ENCODE results near the gene SIX5.
"Not testable (repeated sequence)": the region's sequence is repeated elsewhere in the genome, so short reads cannot be mapped to it uniquely, and the experiment has no call there.

The SIX5 gene

DNA sequence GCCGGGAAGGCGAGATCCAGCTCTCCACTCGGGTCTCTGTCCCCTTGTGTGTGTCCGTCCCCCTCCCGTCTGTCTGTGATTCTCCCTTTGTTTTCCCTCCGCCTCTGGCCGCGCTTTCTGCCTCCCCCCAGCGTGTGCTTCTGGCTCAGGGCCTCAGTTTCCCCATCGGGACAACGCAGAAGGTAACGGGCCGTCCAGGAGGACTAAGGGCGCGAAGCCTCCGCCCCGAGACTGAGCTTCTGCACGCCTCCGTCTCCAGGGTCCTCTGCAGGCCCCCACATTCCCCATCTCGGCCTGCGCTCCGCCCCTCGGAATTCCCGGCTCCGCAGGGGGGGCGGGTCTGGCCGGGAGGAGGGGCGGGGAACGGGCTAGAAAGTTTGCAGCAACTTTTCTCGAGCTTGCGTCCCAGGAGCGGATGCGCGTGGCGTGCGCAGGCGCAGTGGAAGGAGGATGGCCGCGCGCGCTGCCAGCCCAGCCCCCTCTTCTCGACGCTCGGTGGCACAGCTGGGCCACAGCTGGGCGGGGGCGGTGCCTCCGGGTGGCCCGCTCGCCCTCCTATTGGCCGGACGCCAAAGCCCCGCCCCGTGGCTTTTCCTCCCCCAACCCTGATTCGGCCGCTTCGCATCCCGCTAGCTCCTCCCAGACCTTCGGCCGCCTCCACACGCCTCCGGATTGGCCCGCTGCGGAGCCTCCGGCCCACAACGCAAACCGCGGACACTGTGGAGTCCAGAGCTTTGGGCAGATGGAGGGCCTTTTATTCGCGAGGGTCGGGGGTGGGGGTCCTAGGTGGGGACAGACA is at the start of gene SIX5:
SIX5 (minus strand) TSS at position 269 of the 799 bp plus-strand sequence. CDS start 408 bp downstream, outside the sequence.
- peak; percentile 96 for DNase-seq

DNA sequence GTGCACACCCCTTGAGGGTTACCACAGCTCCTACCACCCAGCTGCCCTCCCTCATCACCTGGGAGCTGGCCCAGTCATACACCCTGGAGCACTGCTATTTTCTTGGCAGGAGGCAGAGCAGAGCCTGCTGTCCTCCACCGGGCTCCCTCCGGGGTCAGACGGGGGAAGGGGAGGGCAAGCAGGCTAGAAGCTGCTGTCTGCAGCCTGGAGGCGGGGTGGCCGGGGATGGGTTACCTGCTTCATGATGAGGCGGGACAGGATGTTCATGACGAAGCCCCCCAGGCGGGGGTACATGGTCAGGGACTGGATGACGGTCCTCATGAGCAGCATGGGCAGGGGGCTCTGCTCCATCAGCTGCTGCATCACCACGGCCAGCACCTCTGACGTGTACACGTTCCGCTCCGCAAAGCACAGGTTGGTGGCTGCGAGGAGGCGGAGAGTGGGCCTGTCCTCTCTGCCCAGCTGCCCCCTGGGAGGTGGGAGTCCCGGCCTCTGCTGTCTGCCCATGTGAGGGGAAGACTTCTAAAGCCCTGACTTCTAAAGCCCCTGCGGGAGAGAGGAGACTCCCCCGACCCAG is 48.8 kb upstream of the SIX5 start:
- no peak for DNase-seq

DNA sequence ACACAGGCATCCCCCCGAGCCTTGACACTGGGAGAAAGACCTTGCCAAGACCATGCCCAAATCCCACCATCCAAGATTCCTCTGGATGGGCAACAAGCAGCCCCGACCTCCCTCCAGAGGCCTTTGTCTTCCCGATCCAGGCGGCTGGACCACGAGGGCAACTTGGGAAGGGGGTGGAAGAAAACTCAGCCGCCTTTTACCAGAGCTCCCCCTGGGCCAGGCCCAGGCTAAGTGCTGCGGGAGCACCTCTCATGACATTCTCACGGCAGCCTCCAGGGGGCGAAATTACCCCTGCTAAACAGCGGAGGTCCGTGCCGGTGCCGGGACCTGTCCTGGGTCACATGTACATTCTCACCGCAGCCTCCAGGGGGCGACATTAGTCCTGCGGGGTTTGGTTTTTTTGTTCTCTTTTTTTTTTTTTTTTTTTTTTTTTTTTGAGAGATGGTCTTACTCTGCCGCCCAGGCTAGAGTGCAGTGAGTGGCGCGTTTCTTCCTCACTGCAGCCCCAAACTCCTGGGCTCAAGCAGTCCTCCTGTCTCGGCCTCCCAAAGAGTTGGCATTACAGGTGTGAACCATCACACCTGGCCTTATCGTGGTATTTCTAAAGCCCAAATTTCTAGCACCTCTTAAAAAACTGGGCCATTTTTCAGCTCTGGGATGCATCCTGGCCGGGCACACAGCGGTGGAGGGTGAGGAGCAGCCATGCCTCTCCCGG is 48.1 kb upstream of the SIX5 start:
- DNase-seq = peak; percentile 87

DNA sequence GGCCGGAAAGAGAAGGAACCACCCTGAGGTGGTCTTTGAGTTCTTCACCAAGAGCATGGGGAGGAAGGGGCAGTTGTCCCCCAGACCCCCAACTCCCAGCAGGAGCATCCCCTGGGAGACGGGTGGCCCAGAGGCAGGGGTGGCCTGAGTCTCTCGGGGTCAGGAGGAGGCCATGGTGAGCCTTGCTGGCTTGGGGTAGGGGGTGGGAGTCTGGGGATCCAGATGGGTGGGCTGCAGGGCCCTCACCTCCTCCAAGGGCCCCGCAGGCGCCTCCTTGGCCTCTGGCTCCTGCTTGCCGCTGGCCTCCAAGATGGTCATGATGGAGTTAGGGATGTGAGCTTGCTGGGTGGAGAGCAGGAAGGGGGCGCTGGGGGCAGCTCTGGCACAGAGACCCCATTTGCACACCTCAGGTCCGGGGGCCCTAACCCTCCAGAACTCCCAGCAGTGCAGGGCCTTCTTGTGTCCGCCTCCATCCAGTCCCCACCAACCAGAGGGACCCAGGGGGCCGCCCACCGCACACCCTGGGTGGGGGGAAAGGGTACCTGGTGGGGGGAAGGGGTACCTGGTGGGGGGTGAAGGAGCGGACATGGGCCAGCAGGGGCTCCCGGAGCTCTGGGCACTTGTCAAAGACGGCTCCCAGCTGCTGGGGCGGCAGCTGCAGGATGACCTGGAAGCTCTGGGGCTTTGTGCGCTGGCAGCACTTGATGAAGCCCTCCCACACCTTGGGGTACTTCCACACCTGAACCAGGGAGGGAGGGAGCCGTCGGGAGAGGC is 47.4 kb upstream of the SIX5 start:
- no peak for DNase-seq

DNA sequence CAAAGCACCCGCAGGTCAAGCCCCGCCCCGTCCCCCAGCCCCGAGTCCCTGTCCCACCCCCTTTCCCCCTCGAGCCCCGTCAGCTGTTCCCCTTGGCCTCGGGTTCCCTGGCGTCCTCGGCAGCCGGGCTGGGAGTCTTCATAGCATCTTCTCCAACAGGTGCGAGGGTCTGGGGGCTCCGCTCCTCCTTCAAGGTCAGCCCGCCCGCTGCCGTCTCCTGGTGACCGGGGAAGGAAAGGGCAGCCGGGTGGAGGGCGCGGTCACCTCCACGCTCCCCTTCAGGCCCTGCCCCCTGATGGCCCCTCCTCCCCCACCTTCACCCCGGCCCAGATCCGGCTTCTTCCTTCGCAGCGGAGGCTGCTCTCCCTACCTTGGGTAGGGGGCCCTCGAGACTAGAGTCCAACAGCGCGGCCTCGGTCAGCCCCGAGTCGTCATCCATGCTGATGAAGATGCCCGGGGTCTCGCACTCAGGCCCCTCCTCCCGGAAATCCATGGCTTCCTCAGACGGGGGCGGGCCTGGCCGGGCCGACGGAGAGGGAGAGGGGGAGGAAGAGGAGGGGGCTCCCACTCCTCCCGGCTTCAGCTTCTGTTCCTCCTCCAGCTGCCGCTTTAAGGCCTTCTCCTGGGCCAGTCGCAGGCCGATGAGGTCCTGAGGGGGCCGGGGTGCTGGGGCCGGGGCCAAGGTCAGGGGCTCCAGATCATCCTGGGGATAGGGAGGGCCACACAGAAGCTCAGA is 46.6 kb upstream of the SIX5 start:
- peak; percentile 53 for DNase-seq

DNA sequence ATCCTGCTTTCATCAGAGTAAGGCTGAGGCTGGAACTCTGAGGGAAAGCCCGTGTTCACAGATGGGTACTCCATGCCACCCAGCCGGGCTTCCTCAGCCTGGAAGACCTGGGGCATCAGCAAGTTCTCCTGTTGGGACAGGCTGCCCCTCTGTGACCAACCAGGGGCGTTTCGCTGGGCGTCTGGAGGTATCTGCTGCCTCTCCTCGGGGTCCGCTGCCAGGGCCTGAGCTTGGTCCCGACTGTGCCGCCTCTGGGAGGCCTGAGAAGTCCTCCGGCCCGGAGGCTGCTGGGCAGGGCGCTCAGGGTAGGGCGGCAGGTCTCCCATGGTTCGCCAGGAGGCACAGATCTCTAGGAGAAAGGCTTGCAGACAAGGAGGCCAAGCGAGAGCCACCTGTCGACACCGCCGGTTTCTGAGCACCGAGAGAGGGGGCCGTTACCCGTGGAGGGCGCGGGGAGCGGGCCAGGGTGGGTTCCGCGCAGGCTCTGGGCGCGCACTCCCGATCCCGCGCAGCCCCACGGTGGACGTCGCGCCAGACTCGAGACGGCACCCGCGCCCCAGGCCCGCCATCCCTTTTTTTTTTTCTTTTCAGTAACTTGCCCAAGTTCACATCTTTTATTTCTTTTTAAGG is 45.9 kb upstream of the SIX5 start, which contains the start of gene RSPH6A:
RSPH6A (minus strand) TSS at position 458 of the 630 bp plus-strand sequence; CDS start at position 326, 132 bp downstream.
- peak; percentile 9 for DNase-seq

DNA sequence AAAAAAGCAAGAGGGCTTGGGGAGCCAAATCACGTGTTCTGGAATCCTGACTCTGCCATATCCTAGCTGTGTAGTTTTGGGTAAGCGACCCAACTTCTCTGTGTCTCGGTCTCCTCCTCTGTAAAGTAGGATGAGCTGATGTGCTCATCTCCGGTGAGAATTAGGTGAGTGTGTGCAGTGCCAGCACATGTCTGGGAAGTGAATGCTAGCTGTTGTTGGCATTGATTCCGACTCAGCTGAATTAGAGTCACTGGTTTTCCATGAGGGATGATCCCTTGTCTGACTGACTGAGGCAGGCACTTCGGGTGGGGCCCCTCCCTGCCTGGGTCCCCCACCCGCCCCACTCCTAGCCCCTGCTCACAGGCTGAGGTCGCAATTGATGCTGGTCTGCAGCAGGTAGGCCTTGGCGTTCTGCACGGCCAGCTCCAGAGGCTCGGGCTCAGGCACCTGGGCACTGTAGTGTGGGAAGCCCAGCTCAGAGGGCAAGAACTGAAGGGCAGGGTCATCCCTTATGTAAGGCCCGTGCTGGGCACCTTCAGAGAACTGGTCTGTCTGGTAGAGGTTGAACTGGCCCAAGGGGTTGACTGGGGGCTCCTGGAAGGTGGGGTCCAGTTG is 45.2 kb upstream of the SIX5 start:
- no peak for DNase-seq

DNA sequence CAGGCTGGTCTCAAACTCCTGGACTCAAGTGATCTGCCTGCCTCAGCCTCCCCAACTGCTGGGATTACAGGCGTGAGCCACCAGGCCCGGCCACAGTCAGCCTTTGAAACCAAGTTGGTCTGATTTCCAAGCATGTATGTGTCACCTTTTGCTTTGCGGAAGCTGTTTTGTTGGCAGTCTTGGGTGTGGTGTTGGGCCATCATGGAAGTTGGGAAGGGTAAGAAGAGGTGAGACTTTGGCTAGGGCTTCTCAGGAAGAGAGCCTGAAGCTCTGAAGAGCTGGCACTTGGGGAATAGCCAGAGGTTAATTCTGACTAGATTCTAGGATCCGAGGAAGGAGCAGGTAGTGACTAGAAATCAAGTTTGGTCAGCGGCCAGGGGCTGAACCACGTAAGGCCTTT is 43.2 kb upstream of the SIX5 start:
- no peak for DNase-seq

DNA sequence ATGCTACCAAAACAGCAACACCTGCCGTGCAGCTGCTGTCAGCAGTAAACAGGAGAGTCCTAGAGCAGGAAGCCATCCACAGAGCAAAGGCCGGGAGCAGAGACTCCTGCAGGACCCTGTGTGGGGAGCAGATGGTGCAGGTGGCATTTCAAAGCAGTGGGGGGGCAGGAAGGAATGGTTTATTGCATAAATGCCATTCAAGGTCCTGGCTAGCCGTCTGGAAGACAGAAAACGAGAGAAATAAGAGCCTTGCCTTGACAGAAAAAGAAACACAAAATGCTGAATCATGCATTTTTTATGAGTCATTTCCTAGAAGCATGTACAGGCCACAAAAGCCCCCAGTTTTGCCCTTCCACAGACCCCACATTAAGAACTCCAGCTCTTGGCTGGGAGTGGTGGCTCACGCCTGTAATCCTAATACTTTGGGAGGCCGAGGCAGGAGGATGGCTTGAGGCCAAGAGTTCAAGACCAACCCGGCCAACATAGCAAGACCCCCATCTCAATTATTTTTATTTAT is 40.6 kb upstream of the SIX5 start:
- peak; percentile 8 for DNase-seq

DNA sequence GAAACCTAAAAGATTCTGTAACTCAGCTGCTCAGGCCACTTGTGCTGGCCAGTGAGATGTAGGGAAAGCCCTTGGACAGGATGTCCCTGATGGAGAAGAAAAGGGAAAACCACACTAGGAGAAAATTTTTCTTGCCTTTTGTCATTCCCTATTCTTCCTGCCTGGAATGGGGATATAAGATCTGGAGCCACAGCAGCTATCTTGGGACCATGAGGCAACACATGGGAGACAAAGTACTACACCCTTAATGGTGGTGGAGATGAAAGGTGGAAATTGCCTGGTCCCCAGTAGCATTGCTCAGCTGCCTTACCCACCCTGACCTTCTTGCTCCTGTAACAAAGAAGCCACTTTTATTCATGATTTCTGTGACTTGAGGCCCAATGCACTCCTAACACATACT is 36.7 kb upstream of the SIX5 start:
- DNase-seq = no peak

DNA sequence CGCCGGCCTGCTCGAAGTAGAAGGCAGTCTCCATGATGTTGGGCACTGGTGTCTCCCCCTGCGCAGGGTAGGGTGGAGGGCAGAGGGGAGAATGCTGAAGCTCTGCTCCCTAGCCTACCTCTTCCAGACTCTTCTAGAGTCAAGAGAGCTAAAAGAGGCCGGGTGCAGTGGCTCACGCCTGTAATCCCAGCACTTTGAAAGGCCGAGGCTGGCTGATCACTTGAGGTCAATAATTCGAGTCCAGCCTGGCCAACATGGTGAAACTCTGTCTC is 35.8 kb upstream of the SIX5 start:
- no peak for DNase-seq

DNA sequence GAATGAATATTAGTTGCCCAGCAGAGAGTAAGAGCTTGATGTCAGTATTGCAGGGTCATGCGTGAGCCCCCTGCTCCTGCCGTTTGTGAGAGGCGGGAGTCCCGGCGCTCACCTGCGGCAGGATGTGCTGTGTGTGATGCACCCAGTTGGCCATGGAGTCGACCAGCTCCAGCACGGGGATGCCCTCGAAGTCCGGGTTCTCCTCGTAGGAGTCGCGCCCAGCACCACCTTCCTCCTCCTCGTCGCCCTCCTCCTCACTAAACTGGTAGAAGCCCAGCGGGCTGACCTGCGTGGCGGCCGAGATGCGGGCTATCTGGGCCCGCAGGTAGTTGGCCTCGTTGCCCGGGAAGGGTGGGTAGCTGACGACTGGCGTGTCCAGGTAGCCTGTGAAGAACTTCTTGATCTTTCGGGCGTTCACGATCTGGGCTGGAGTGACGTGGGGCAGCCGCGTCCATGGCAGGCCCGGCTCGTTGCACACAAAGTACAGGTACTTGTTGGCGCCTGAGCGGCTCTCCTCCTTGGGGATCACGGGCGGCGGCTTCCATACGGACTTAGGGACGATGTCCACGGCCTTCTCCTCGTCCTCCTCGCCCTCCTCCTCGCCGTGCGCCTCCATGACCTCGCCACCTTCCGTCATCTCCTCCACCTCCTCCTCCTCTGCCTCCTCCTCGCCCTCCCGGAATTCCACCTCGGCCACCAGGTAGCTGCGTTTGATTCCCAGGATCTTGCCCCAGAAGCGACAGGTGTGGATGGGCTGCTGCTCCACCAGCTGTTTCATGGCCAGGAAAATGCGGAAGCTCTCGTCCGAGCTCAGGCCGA is 35.3 kb upstream of the SIX5 start:
- DNase-seq = no peak

DNA sequence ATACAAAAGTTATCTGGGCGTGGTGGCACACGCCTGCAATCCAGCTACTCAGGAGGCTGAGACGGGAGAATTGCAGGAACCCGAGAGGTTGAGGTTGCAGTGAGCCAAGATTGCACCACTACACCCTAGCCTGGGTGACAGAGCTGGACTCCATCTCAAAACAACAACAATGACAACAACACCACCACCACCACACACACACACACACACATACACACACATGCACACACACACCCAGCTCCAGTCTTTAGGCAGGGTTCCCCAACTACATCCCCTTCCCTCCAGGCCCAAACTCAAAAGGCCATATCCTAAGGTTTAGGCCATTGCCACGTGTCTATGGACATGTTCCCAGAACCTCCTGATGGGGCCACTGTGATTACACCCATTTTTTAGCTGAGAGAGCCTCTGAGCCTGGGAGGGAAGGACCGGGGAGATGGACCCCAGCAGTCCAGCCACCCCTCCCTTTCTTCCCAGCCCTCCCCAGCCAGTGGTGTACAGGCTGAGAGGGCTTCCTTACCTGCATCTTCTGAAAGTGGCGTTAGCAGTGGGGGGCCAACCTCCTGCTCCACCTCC is 32.6 kb upstream of the SIX5 start:
- DNase-seq = no peak

DNA sequence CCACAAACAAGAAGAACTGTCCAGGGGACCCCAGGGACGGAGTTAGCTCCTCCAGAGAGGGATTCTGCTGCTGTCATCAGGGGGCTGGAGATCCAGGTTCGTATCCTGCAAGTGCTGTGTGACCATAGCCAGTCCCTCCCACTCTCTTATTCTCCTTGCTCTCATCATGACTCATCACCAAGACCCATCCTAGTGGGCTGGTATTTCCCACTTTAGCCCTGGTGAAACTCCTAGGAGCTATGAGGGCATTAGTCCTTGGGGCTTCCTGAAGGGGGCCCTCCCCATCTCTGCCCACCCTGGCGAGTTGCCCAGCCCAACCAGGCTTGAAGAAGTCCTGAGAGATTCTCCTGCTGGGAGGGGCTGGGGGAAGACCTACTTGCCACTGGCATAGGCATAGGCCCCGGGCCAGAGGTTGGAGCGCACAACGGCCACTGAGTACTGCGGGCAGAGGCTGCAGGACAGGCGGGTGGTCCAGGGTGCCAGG is 31.1 kb upstream of the SIX5 start:
- DNase-seq = no peak

DNA sequence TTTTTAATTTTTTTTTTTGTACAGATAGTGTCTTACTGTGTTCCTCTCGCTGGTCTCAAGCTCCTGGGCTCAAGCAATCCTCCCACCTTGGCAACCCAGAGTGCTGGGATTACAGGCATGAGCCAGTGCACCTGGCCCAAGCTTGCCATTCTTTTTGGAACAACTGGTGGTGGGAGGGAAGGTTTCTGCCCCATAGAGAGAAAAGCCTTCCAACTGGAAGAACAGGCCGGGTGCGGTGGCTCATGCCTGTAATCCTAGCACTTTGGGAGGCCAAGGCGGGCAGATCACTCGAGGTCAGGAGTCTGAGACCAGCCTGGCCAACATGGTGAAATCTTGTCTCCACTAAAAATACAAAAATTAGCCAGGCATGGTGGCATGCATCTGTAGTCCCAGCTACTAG is 30.5 kb upstream of the SIX5 start:
- DNase-seq = not testable (repeated sequence)

DNA sequence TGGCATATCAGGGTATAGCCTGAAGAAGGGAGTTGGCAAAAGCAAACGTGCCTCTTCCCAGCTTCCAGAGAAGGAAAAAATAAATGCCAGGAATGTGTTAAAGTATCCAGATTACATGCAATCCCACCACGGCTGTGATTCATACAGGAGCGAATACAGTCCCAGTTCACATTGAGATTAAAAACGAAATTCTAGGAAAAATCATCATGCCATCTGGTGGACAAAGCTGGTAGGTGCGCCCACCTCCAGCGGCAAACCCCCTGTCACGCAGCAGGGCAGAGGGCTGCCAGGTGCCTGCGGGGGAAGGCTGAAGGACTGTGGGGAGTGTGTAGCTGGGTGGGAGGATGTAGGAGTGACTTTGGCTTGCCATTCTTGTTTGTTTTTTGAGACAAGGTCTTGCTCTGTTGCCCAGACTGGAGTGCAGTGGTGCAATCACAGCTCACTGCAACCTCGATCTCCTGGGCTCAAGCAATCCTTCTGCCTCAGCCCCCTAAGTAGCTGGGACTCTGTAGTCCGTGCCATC is 30.0 kb upstream of the SIX5 start:
- peak; percentile 70 for DNase-seq

DNA sequence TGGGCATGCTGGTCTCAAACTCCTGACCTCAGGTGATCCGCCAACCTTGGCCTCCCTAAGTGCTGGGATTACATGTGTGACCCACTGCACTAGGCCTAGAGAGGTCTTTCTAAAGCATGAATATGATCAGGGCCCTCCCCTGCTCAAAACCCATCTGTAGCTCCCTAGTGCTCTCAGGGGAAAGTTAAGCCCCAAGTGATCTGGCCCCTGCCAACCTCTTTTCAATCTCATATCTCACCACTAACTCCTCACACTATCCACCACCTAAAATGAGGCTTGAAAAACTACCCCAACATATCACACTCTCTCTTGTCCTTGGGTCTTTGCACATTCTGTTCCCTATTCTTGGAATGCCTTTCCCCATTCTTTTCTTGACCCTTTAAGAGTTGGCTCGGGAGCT is 25.6 kb upstream of the SIX5 start:
- no peak for DNase-seq

DNA sequence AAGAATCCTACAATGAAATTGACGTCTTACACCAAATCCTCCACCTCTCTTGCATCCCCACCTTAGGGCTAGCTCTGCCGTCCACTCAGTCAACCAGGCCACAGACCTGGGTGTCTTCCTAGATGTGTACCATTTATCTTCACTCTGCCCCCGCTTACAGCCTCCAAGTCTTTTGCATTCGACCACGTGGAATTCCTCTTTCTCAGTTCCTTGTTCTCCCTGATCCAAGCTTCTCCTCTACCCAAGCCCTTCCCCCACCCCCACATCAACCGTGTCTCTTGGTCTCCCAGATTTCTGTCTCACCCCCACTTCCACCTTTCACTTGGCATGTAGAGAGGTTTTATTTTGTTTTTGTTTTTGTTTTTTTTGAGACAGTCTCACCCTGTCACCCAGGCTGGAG is 24.8 kb upstream of the SIX5 start:
- no peak for DNase-seq

DNA sequence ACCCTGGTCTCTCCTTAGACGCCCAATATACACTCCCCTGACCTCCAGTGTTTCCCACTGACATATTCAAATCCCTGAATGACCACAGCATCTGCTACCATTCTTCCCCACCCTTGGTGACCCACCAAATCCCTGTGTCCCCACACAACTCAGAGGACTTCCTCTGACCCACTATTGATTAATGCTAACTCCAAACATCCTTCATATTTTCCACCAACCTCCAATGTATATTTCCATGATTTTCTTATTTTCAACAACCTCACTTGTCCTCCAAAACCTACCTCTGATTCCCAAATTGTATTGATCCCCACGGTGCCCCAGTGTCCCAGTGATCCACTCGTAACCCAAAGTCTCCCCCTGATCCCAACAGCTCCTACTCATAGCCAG is 24.1 kb upstream of the SIX5 start:
- DNase-seq = no peak

Data from NCI-H1105 treated with DMSO at 0.1 percent for 48 hours (cell line).